ENCODE data around the gene ADORA1. TPM values are rescaled to one million over a fixed set of nuclear protein-coding genes. Genes with fewer than 3 reads are reported as not detected.

ADORA1 gene
- total and polyA plus RNA-seq, 2 donors (not counting 3 experiments of a cell fraction or from before 2014, with no cell fraction given), result 0.15 TPM; not detected in 1

DNA sequence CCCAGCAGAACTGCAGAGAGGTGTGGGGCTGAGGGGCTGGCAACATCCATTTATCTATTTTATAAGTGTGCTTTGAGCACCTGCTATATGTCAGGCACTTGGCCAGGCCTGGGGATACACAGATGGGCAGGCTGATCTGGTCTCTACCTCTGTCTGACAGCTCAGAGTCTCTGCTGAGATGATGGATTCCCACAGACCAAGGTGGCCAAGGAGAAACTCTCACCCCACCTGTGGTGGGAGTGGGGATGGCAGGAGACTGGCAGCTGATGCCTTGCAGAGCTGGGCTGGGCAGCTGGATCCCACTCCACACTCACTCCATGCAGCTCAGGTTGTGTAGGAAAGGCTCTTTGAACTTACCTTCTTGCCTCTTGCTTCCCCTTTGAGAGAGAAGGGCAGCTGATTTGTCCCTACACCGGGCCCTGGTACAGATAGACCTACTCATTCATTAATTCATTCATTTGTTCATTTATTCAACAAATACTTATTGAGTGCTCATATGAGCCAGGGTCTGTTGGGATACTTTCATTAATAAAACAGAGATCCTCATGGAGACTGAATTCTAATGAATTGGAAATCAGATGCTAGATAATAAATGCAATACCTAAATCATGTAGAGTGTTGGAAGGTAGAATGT lies 9.0 kb downstream of the ADORA1 start:
- no peaks in the 10 kb centered on the region for H3K36me3 ChIP-seq (ENCODE audit: control insufficient read depth in 2 of 2, extremely low read depth in 1 of 2, insufficient read depth in 2 of 2, low read length in 2 of 2)
- POLR2A ChIA-PET, result no interaction called here
- no peaks in the 10 kb centered on the region for H3K4me1 ChIP-seq (ENCODE audit: control insufficient read depth, extremely low read depth, insufficient read depth, low read length)
- no peaks in the 10 kb centered on the region for H3K9me3 ChIP-seq (replicated peaks; ENCODE audit: control insufficient read depth, insufficient read depth, low read length)
- dilution Hi-C loops (cut with MboI; ENCODE audit: extremely low pct_ligation_motif_present, low sequenced_read_pairs), result no loop called here
- H3K4me3 ChIP-seq (replicated peaks in 1 of 3; ENCODE audit: insufficient read depth in 1 of 3, low read depth in 1 of 3, low read length in 3 of 3), result no peak overlapping the region
- no peak overlapping the region for H3K27ac ChIP-seq (ENCODE audit: insufficient read depth, low read depth, low read length)
- intact Hi-C loops (cut with micrococcal nuclease), result no loop called here
- no TSS peak for BruUV-seq (replicated peaks)
- peaks cover 10 to 17% of the 10 kb centered on the region in 2 experiments for H3K27me3 ChIP-seq (ENCODE audit: control insufficient read depth in 2 of 2, insufficient read depth in 2 of 2, low read length in 2 of 2)
- no peak overlapping the region for H2AFZ ChIP-seq (ENCODE audit: low read depth, low read length)
- H4K20me1 ChIP-seq (replicated peaks; ENCODE audit: control insufficient read depth, extremely low read depth, insufficient read depth, low read length), result no peaks in the 10 kb centered on the region
- DNase-seq (ENCODE audit: low read depth, low spot score) (no peak), FAIRE-seq (no peak)
- no peaks in the 10 kb centered on the region for H3K9me1 ChIP-seq (replicated peaks; ENCODE audit: control insufficient read depth, extremely low read depth, insufficient read depth, low read length)
- no peak overlapping the region for H3K9ac ChIP-seq (replicated peaks; ENCODE audit: extremely low read depth, insufficient read depth, low read length)
- H3K79me2 ChIP-seq (ENCODE audit: control insufficient read depth, insufficient read depth, low read length), result no peaks in the 10 kb centered on the region
- no peak overlapping the region for H3K4me2 ChIP-seq (ENCODE audit: insufficient read depth, low read length)
- TF ChIP-seq EZH2 (IDR thresholded peaks at IDR 0.05; ENCODE audit: borderline replicate concordance, low read depth, low read length, severe bottlenecking), result no peak
- TF ChIP-seq JUN (IDR thresholded peaks at IDR 0.05; ENCODE audit: borderline replicate concordance, insufficient read depth, insufficient read length, low read depth), result no peak
- TF ChIP-seq MYC (IDR thresholded peaks at IDR 0.05; ENCODE audit: low read depth, low read length), result no peak
- no peak for TF ChIP-seq FOS (IDR thresholded peaks at IDR 0.05; ENCODE audit: borderline replicate concordance, insufficient read depth, low read length)
- TF ChIP-seq GATA2 (IDR thresholded peaks at IDR 0.05; ENCODE audit: insufficient read depth, insufficient read length, low read depth, low read length), result no peak
- no peak for TF ChIP-seq CTCF (IDR thresholded peaks at IDR 0.05; ENCODE audit: extremely low read depth in 1 of 2, insufficient read depth in 1 of 2, low read depth in 1 of 2, low read length in 2 of 2)
- TF ChIP-seq MAX (IDR thresholded peaks at IDR 0.05; ENCODE audit: insufficient read depth, insufficient read length), result no peak
- TF ChIP-seq POLR2A (IDR thresholded peaks at IDR 0.05; ENCODE audit: low read depth, low read length), result no peak
- no peak for TF ChIP-seq POLR2AphosphoS5 (IDR thresholded peaks at IDR 0.05; ENCODE audit: insufficient read depth, low read depth, low read length)
- CTCF ChIA-PET, result interaction anchor here (1.1 to 1.5 kb wide), 3 partner anchors 8 to 70 kb away, joined by 3 to 4 read pairs (median 3); no protein-coding TSS in a partner anchor
